ENCODE results near the gene ANO6.
"Not testable (repeated sequence)": the region's sequence is repeated elsewhere in the genome, so short reads cannot be mapped to it uniquely, and the experiment has no call there.

Gene ANO6

GRCh38 chr12:45314770-45315169 lies 98.9 kb downstream of the ANO6 start:
- DNase-seq = no peak

GRCh38 chr12:45315462-45315861 lies 99.6 kb downstream of the ANO6 start:
- no peak for DNase-seq

- DNase-seq = not testable (repeated sequence)
These were observed 101.4 kb downstream of the ANO6 start for GRCh38 chr12:45317261-45317660.

GRCh38 chr12:45322810-45323209 lies 106.9 kb downstream of the ANO6 start:
- no peak for DNase-seq

- DNase-seq = no peak
These were observed 108.5 kb downstream of the ANO6 start for GRCh38 chr12:45324391-45324790.

GRCh38 chr12:45326358-45326975 lies 110.6 kb downstream of the ANO6 start:
- DNase-seq = no peak

- no peak for DNase-seq
These were observed 112.0 kb downstream of the ANO6 start for GRCh38 chr12:45327823-45328383.

GRCh38 chr12:45329238-45329637 lies 113.3 kb downstream of the ANO6 start:
- DNase-seq = no peak

GRCh38 chr12:45329702-45330101 lies 113.8 kb downstream of the ANO6 start:
- DNase-seq = no peak

GRCh38 chr12:45331552-45331951 lies 115.7 kb downstream of the ANO6 start:
- DNase-seq = no peak

- no peak for DNase-seq
These were observed 118.5 kb downstream of the ANO6 start for GRCh38 chr12:45334396-45334795.

GRCh38 chr12:45336331-45336730 lies 120.4 kb downstream of the ANO6 start:
- no peak for DNase-seq

GRCh38 chr12:45336762-45337596 lies 121.1 kb downstream of the ANO6 start:
- DNase-seq = no peak

- DNase-seq = no peak
These were observed 121.9 kb downstream of the ANO6 start for GRCh38 chr12:45337835-45338234.

GRCh38 chr12:45338272-45338671 lies 122.4 kb downstream of the ANO6 start:
- no peak for DNase-seq

GRCh38 chr12:45339035-45339434 lies 123.1 kb downstream of the ANO6 start:
- no peak for DNase-seq

- DNase-seq = no peak
These were observed 126.3 kb downstream of the ANO6 start for GRCh38 chr12:45342171-45342570.

- DNase-seq = no peak
These were observed 127.0 kb downstream of the ANO6 start for GRCh38 chr12:45342848-45343247.

GRCh38 chr12:45343269-45344051 lies 127.6 kb downstream of the ANO6 start:
- no peak for DNase-seq

GRCh38 chr12:45348311-45348710 lies 132.4 kb downstream of the ANO6 start:
- no peak for DNase-seq

GRCh38 chr12:45348986-45349385 lies 133.1 kb downstream of the ANO6 start:
- no peak for DNase-seq

- no peak for DNase-seq
These were observed 134.0 kb downstream of the ANO6 start for GRCh38 chr12:45349916-45350315.

GRCh38 chr12:45350861-45351260 lies 135.0 kb downstream of the ANO6 start:
- DNase-seq = no peak
